Uterus (tissue), 2 donors: Measurements from ENCODE around the gene CAB39L.

ENCODE experiments used
- CTCF ChIP-seq, 4 experiments: fragments of 200-600 bp in 2 of 4; fragments of 450-650 bp in 2 of 4; sonication (generic) in 2 of 4; IDR thresholded peaks; one replicate each; pipeline ENCODE4 v1.5.1; 2016 to 2019; ENCODE audit warnings: antibody characterized with exemption in 4 of 4, mild to moderate bottlenecking in 2 of 4, moderate library complexity in 1 of 4
- POLR2A ChIP-seq, 2 donors: fragments of 450-650 bp; IDR thresholded peaks; one replicate each; pipeline ENCODE4 v1.6.1; 2016; ENCODE audit warnings: antibody characterized with exemption in 2 of 2, mild to moderate bottlenecking in 1 of 2, moderate library complexity in 1 of 2

GRCh38 chr13:49278211-49278610 is 165.7 kb downstream of the CAB39L start:
- TF ChIP-seq POLR2A (IDR thresholded peaks at IDR 0.05) (no peak), CTCF (IDR thresholded peaks at IDR 0.05) (no peak)
